GM21360 (cell line): Measurements from ENCODE around the gene GNG14.
"Not testable (repeated sequence)": the region's sequence is repeated elsewhere in the genome, so short reads cannot be mapped to it uniquely, and the experiment has no call there.

Experiments used
- ATAC-seq: cut with Tn5 transposase; IDR thresholded peaks from one replicate; pipeline ENCODE4 v1.9.1; 2021; ENCODE audit warnings: mild to moderate bottlenecking, moderate library complexity; ENCODE audit not compliant: unreplicated experiment

The GNG14 gene

GRCh38 chr19:12666265-12667048 lies 21.3 kb upstream of the GNG14 start, which contains the start of the genes MAN2B1 and WDR83:
Gene MAN2B1 (minus strand): TSS chr19:12666742. CDS start chr19:12666701, 41 bp downstream.
Gene WDR83 (plus strand): TSS chr19:12666807. CDS start chr19:12669791, 2,984 bp downstream.
- peak; percentile 41 for ATAC-seq

GRCh38 chr19:12667731-12668302 lies 20.0 kb upstream of the GNG14 start:
- ATAC-seq, result no peak

DNA sequence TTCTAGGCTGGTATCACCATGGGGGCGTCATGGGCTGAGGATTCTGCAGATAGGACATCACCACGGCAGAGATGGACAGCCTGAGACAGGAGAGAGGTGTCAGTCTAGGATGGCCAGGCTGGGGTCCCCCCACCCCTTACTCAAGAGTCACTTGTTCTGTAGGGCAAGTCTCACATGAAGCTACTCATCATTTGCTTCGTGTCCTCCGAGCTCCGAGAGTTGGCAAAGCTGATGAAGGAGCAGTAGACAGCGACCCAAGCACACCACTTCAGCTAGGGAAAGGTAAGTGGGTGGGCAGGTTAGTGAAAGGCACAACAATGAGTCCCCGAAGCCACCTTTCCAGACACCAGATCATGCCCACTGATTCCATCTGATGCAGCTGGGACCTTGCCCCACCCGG lies 19.5 kb upstream of the GNG14 start:
- ATAC-seq, result no peak

GRCh38 chr19:12668932-12669269 lies 18.9 kb upstream of the GNG14 start:
- no peak for ATAC-seq

GRCh38 chr19:12669270-12670158 lies 18.3 kb upstream of the GNG14 start:
- no peak for ATAC-seq

- ATAC-seq, result no peak
These were observed 17.5 kb upstream of the GNG14 start for GRCh38 chr19:12670159-12670928.

DNA sequence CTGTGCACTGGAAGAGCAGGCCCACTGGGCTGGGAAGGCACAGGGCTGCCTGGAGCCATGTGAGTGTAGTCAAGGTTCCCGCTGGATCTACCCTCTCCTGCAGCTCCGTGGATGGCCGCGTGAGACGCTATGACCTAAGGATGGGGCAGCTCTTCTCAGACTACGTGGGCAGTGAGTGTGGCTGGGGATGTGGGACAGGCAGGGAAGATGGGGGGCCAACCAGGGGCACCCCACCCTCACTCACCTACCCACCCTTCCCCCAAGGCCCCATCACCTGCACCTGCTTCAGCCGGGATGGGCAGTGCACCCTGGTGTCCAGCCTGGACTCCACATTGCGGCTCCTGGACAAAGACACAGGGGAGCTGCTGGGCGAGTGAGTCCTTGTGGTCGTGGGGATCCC lies 15.1 kb upstream of the GNG14 start:
- no peak for ATAC-seq

DNA sequence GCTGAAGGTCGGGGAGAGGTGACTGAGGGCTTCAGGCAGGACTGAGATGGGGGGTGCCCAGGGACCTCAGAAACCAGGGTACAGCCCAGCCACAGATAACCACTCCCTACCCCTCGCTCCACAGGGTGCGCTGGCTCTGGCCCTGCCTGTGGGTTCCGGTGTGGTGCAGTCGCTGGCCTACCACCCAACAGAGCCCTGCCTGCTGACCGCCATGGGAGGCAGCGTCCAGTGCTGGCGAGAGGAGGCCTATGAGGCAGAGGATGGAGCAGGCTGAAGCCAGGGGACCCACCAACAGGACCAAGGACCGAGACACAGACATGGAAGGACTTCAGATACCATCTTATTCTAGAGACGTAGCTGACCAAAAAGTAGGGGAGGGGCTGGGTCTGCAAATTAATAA lies 12.4 kb upstream of the GNG14 start:
- ATAC-seq, result no peak

GRCh38 chr19:12675940-12676339 lies 11.9 kb upstream of the GNG14 start:
- no peak for ATAC-seq

GRCh38 chr19:12676384-12676792 lies 11.4 kb upstream of the GNG14 start:
- no peak for ATAC-seq

GRCh38 chr19:12676928-12677327 lies 10.9 kb upstream of the GNG14 start:
- no peak for ATAC-seq

GRCh38 chr19:12678039-12678438 lies 9.8 kb upstream of the GNG14 start:
- not testable (repeated sequence) for ATAC-seq

DNA sequence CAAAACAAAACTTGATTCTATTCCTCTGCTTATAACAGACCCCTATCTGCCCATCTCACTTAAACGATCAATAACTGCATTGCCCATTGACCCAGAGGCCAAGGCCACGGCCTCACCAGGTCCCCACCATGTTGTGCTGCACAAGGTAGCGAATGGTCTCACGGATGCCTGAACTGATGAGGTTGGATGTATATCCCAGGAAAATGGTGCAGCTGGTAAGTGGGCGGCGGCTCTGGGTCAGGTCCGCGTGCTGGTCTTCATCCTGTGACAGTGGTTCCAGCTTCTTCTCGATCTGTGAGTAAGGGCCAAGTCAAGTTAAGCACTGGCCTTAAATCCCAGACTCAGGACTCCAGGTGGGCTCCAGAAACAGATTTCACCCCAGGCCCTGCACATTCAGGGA lies 7.8 kb upstream of the GNG14 start:
- ATAC-seq, result no peak

GRCh38 chr19:12681074-12681987 lies 6.5 kb upstream of the GNG14 start, which contains the start of gene DHPS:
Gene DHPS (minus strand): TSS chr19:12681880. CDS start chr19:12681766, 114 bp downstream.
- peak; percentile 58 for ATAC-seq

DNA sequence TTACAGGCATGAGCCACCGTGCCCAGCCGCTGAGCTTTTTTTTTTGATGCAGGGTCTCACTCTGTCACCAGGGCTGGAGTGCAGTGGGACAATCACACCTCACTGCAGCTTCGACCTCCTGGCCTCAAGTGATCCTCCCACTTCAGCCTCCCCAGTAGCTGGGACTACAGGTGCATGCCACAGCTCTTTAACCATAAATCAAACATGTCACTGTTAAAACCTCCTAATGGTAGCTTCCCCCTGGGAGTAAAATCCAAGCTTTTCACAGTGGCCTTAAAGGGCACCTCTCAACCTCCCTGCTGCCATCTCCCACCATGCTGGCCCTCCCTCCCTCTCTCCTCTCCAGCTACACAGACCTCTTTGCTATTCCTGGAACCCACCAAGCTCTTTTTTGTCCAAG lies 2.0 kb upstream of the GNG14 start:
- no peak for ATAC-seq

DNA sequence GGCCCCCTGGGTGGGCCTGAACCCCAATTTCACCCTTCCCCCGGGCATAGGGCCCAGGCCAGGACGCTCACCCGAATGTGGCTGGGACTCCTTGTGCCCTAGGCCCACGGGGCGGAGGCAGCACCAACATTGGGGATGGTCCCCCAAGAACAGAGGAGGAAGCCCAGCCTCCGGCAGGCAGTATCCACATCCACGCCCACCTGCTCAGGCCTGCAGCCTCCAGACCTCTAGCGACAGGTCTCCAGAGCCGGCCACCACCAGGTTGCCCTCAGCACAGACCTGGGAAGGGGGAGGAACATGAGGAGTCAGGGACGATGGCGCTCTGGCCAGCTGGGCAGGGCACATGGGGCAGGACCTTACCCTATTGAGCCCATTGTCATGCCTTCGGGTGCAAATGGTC lies 1.2 kb downstream of the GNG14 start:
- ATAC-seq, result no peak

GRCh38 chr19:12689581-12690216 lies 1.9 kb downstream of the GNG14 start:
- no peak for ATAC-seq

DNA sequence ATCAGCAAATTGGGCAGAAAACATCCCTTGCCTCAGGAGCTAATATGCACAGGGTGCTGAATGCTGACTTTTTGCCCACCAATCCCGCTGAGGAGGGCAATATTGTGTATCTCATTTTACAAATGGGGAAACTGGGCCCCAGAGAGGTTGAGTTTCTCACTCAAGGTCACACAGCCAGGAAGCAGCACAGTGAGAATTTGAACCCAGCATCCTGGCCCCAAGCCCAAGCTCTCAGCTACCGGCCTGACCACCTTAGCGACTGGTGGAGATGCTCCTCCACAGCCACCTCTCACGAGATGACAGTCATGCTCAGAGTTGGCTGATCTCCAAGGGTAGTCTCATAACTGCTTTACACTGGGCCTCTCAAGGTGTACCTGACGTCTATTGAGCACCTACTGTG lies 5.2 kb downstream of the GNG14 start:
- ATAC-seq, result no peak

GRCh38 chr19:12694641-12695040 lies 6.8 kb downstream of the GNG14 start:
- no peak for ATAC-seq
